HepG2 (cell line): ENCODE results near the gene FUT3. TPM values are rescaled to one million over a fixed set of nuclear protein-coding genes. Genes with fewer than 3 reads are reported as not detected.
"Not testable (repeated sequence)": the region's sequence is repeated elsewhere in the genome, so short reads cannot be mapped to it uniquely, and the experiment has no call there.

Experiments
- ATAC-seq: fragments of 200-7000 bp; cut with Tn5 transposase; 3 replicates; pipeline ENCODE4 v1.9.1; 2020; ENCODE audit warnings: mild to moderate bottlenecking, moderate library complexity
- BruUV-seq: library from RNA; stranded (reverse); fragments of 400-500 nt; replicated peaks from 2 replicates; lab custom pipeline; 2021; lab: Mats Ljungman, UMichigan
- CTCF ChIA-PET: fragments of 300-600 bp; formaldehyde crosslinking; extraction: SDS; loops from one replicate; lab custom pipeline; 2021; ENCODE audit warnings: low total read pairs, inconsistent platforms, low intra/inter-chr PET ratio; lab: Yijun Ruan, JAX
- POLR2A ChIA-PET: fragments of 350-600 bp; sonication (Branson Sonifier 250); formaldehyde crosslinking; loops from one replicate; lab custom pipeline; 2020; ENCODE audit warnings: antibody characterized with exemption, inconsistent platforms; lab: Yijun Ruan, JAX
- DNase-seq: peaks from one replicate; pipeline ENCODE4 v3.0.0-alpha.2; 2015; ENCODE audit warnings: low spot score
- FAIRE-seq: peaks from 3 replicates; lab custom pipeline; 2011; peaks lifted over from hg19 to GRCh38; lab: Jason Lieb, UNC
- H2AFZ ChIP-seq: one replicate; pipeline ENCODE4 v1.6.1; 2011; ENCODE audit warnings: low read length, inconsistent platforms
- H3K27ac ChIP-seq: fragments of 300-600 bp; 3 replicates; pipeline ENCODE4 v1.8.0; 2011; ENCODE audit warnings: mixed run types, mild to moderate bottlenecking, mixed read lengths, low read length, inconsistent platforms; ENCODE audit not compliant: insufficient read depth; ENCODE audit errors: extremely low read length
- H3K27me3 ChIP-seq, 2 experiments: fragments of 200-600 bp in 1 of 2; 2 replicates in 1 of 2; 3 replicates in 1 of 2; pipeline versions ENCODE4 v1.6.0 to v1.8.0; 2011; ENCODE audit warnings: low read length in 2 of 2, mild to moderate bottlenecking in 2 of 2, moderate library complexity in 2 of 2, inconsistent platforms in 1 of 2; ENCODE audit not compliant: insufficient read depth in 2 of 2, control insufficient read depth in 1 of 2
- H3K36me3 ChIP-seq, 2 experiments: fragments of 200-600 bp in 1 of 2; replicated peaks in 1 of 2; 2 replicates in 1 of 2; 3 replicates in 1 of 2; pipeline versions ENCODE4 v1.5.1 to v1.8.0; 2011; ENCODE audit warnings: low read length in 2 of 2, inconsistent platforms in 1 of 2; ENCODE audit not compliant: insufficient read depth in 2 of 2, control insufficient read depth in 1 of 2
- H3K4me1 ChIP-seq: 2 replicates; pipeline ENCODE4 v1.5.1; 2012; ENCODE audit warnings: low read length, inconsistent platforms; ENCODE audit not compliant: insufficient read depth
- H3K4me2 ChIP-seq: 2 replicates; pipeline ENCODE4 v1.6.0; 2011; ENCODE audit warnings: low read depth, low read length, inconsistent platforms
- H3K4me3 ChIP-seq, 3 experiments: fragments of 200-600 bp in 1 of 3; sonication (generic), shearing (Covaris generic) in 1 of 3; replicated peaks in 1 of 3; 2 replicates each; pipeline ENCODE4 v1.5.1; 2011 to 2016; ENCODE audit warnings: low read length in 3 of 3, inconsistent platforms in 2 of 3, low read depth in 2 of 3, mild to moderate bottlenecking in 2 of 3, control low read depth in 1 of 3, mixed read lengths in 1 of 3; ENCODE audit not compliant: insufficient read depth in 1 of 3
- H3K79me2 ChIP-seq: one replicate; pipeline ENCODE4 v1.6.1; 2011; ENCODE audit warnings: low read length, inconsistent platforms; ENCODE audit not compliant: insufficient read depth
- H3K9ac ChIP-seq: 2 replicates; pipeline ENCODE4 v1.6.0; 2011; ENCODE audit warnings: mild to moderate bottlenecking, low read depth, low read length, inconsistent platforms; ENCODE audit not compliant: insufficient read depth
- H3K9me3 ChIP-seq: 2 replicates; pipeline ENCODE4 v1.5.1; 2012; ENCODE audit warnings: mild to moderate bottlenecking, low read length
- H4K20me1 ChIP-seq: 2 replicates; pipeline ENCODE4 v1.6.0; 2011; ENCODE audit warnings: inconsistent platforms, mild to moderate bottlenecking, low read length, moderate library complexity; ENCODE audit not compliant: insufficient read depth
- ATF4 ChIP-seq, 2 experiments: fragments of 450-650 bp in 1 of 2; sonication (generic) in 1 of 2; formaldehyde crosslinking; IDR thresholded peaks; 2 replicates each; pipeline versions ENCODE4 v1.5.0 to v1.8.0; 2020 to 2022; ENCODE audit warnings: mild to moderate bottlenecking in 1 of 2, missing genetic modification reagents in 1 of 2
- CEBPB ChIP-seq: IDR thresholded peaks from 2 replicates; pipeline ENCODE4 v1.6.1; 2011; ENCODE audit warnings: low read depth, low read length, improper control_type of control experiment, borderline replicate concordance
- CEBPG ChIP-seq: IDR thresholded peaks from 2 replicates; pipeline ENCODE4 v1.6.1; 2016
- KDM4B ChIP-seq: sonication (generic); formaldehyde crosslinking; IDR thresholded peaks from 2 replicates; pipeline ENCODE4 v1.4.0; 2020; ENCODE audit warnings: missing genetic modification reagents
- KDM6A ChIP-seq: IDR thresholded peaks from 2 replicates; pipeline ENCODE4 v1.6.1; 2016; ENCODE audit warnings: low read depth
- KLF11 ChIP-seq: IDR thresholded peaks from 2 replicates; pipeline ENCODE4 v1.6.1; 2016; ENCODE audit warnings: missing compliant biosample characterization
- MXI1 ChIP-seq: IDR thresholded peaks from 3 replicates; pipeline ENCODE4 v1.6.1; 2012; ENCODE audit warnings: low read depth, low read length, inconsistent platforms, borderline replicate concordance
- SRSF4 ChIP-seq: fragments of 200-400 bp; formaldehyde crosslinking; IDR thresholded peaks from one replicate; pipeline ENCODE4 v1.6.1; 2018; ENCODE audit warnings: mild to moderate bottlenecking, low read depth, low read length, moderate library complexity; ENCODE audit not compliant: poor library complexity, severe bottlenecking
- ZNF121 ChIP-seq: sonication (generic); formaldehyde crosslinking; IDR thresholded peaks from 2 replicates; pipeline ENCODE4 v1.5.0; 2020; ENCODE audit warnings: mild to moderate bottlenecking, missing genetic modification reagents
- ZNF749 ChIP-seq: sonication (generic); formaldehyde crosslinking; IDR thresholded peaks from 2 replicates; pipeline ENCODE4 v1.8.0; 2022; ENCODE audit warnings: mild to moderate bottlenecking, missing genetic modification reagents, moderate library complexity, borderline replicate concordance
- ZSCAN5A ChIP-seq: sonication (generic); formaldehyde crosslinking; IDR thresholded peaks from 2 replicates; pipeline ENCODE4 v1.8.0; 2022; ENCODE audit warnings: mild to moderate bottlenecking, missing genetic modification reagents, borderline replicate concordance
- WGBS: methylation state at CpG from one replicate; pipeline ENCODE4 v1.1.6; 2017; ENCODE audit warnings: low lambda C conversion rate; 5-methylcytosine and 5-hydroxymethylcytosine counted together
- in situ Hi-C: cut with HindIII; loops from 2 replicates; pipeline ENCODE4 v1.10.0; 2017; ENCODE audit warnings: low pct_unique_long_range_greater_than_20kb; ENCODE audit not compliant: extremely low pct_ligation_motif_present
- intact Hi-C: fragments of 100-400 bp; cut with micrococcal nuclease; formaldehyde crosslinking; loops from one replicate; pipeline ENCODE4 v1.10.0; 2022; ENCODE audit not compliant: unreplicated experiment
- polyA plus RNA-seq, 8 experiments: library from polyadenylated mRNA; depleted of rRNA in 3 of 8; stranded (reverse) in 7 of 8; unstranded in 1 of 8; fragments of >200 nt; fragmentation: Illumina TruSeq in 4 of 8; extraction: Trizol in 4 of 8; gene quantifications; 2 replicates each; pipeline versions ENCODE4 v1.2.1 to v1.2.3, GENCODE V29; 2011 to 2016; ENCODE audit warnings: low read depth in 4 of 8, missing spikeins in 1 of 8, mixed read lengths in 1 of 8; ENCODE audit not compliant: insufficient read depth in 1 of 8
- total RNA-seq, 5 experiments: library from RNA; depleted of rRNA; stranded (reverse); fragments of >200 nt; fragmentation: Illumina TruSeq; extraction: Trizol; gene quantifications; 2 replicates each; pipeline ENCODE4 v1.2.3, GENCODE V29; 2016; ENCODE audit warnings: low read depth in 1 of 5

FUT3 gene
- total and polyA plus RNA-seq, 2 of the 13 experiments (the other 11 are each of a cell fraction or from before 2014, with no cell fraction given) = 0.53 to 1.1 TPM

- H3K36me3 ChIP-seq, DNase-seq, H3K9me3 ChIP-seq, intact Hi-C loops, ATAC-seq, in situ Hi-C loops, H3K4me2 ChIP-seq, H3K9ac ChIP-seq, H3K4me3 ChIP-seq, FAIRE-seq, CTCF ChIA-PET, H3K27me3 ChIP-seq, H3K27ac ChIP-seq, BruUV-seq, POLR2A ChIA-PET, H2AFZ ChIP-seq, H3K79me2 ChIP-seq, H4K20me1 ChIP-seq: not testable (repeated sequence)
- H3K4me1 ChIP-seq = peaks cover 38% of the 10 kb centered on the region
- WGBS = 57% methylated on average over 6 of the region's 10 CpGs
Measured at GRCh38 chr19:5854121-5854520, 2.9 kb upstream of the FUT3 start.

GRCh38 chr19:5850743-5851293 lies 431 bp downstream of the FUT3 start:
- ATAC-seq = no peak
- 7% methylated on average over 3 of the region's 5 CpGs for WGBS
- intact Hi-C loops = no loop called here

More at GRCh38 chr19:5850743-5851293, 431 bp downstream of the FUT3 start:
- no peaks in the 10 kb centered on the region for H3K36me3 ChIP-seq
- H3K9ac ChIP-seq = no peak overlapping the region
- no peak overlapping the region for H3K27ac ChIP-seq
- H3K9me3 ChIP-seq = no peaks in the 10 kb centered on the region
- H2AFZ ChIP-seq = no peak overlapping the region
- no peaks in the 10 kb centered on the region for H3K79me2 ChIP-seq
- peaks cover 25% of the 10 kb centered on the region for H3K4me1 ChIP-seq
- in situ Hi-C loops = no loop called here
- CTCF ChIA-PET = no interaction called here
- no TSS peak for BruUV-seq
- TF ChIP-seq KDM6A (CRISPR knock-in tag) = no peak
- TF ChIP-seq ZSCAN5A = no peak
- TF ChIP-seq ATF4 (CRISPR knock-in tag; IDR thresholded peaks at IDR 0.05) = peak in 1 of 2 experiments; percentile 51; a peak in 1 of 4 replicates
- peak; percentile 76 for TF ChIP-seq CEBPB
- 0 out of 2 replicates have a peak, but pooled peaks have one; percentile 19 for TF ChIP-seq ZNF121 (CRISPR knock-in tag)
- TF ChIP-seq KDM4B (CRISPR knock-in tag) = no peak
- peak; percentile 75 for TF ChIP-seq CEBPG
- no peak for TF ChIP-seq ZNF749 (CRISPR knock-in tag)
- TF ChIP-seq MXI1 = no peak
- TF ChIP-seq KLF11 (CRISPR knock-in tag) = no peak
- no peak for TF ChIP-seq SRSF4
- no peak overlapping the region for H3K4me2 ChIP-seq
- no peak for DNase-seq
- no peak for FAIRE-seq
- H4K20me1 ChIP-seq = no peaks in the 10 kb centered on the region
- no peak overlapping the region; a peak in 1 of 6 replicates for H3K4me3 ChIP-seq
- H3K27me3 ChIP-seq = 0 out of 5 replicates have a peak, but pooled peaks cover 0 to 2% of the 10 kb centered on the region in 2 experiments
- POLR2A ChIA-PET = interaction anchor here (3.2 kb wide), 1 partner anchor 12 kb away, joined by 11 read pairs; the partner anchor contains the start of gene FUT6
